Measurements from ENCODE around the gene ABCG2. TPM values are rescaled to one million over a fixed set of nuclear protein-coding genes. Genes with fewer than 3 reads are reported as not detected.

Gene ABCG2
- total and polyA plus RNA-seq, 12 donors = 0.22 to 10.5 (median 3.6) TPM

GRCh38 chr4:88202443-88202842, 44.0 kb upstream of the ABCG2 start:
- DNase-seq (no peak), ATAC-seq (no peak)
- intact Hi-C loops (cut with DNase I) = loop anchor here in 1 of 10 donors (10.0 kb wide), 1 partner anchor 528 kb away; no protein-coding TSS in a partner anchor
- peaks cover 0 to 6% (median 0%) of the 10 kb centered on the region in 9 donors for H3K4me1 ChIP-seq
- no peak overlapping the region for H3K4me3 ChIP-seq
- WGBS, 2 donors = 89 to 90% methylated on average over 6 of the region's 6 CpGs
- H3K27me3 ChIP-seq = no peaks in the 10 kb centered on the region
- no peak for TF ChIP-seq CTCF (IDR thresholded peaks at IDR 0.05)
- H3K27ac ChIP-seq = no peak overlapping the region
- H3K9me3 ChIP-seq = no peaks in the 10 kb centered on the region
- no peaks in the 10 kb centered on the region for H3K36me3 ChIP-seq

- DNase-seq (no peak), ATAC-seq (no peak)
- TF ChIP-seq CTCF (IDR thresholded peaks at IDR 0.05) = no peak
- H3K27me3 ChIP-seq = no peaks in the 10 kb centered on the region
- H3K27ac ChIP-seq = no peak overlapping the region
- H3K4me3 ChIP-seq = no peak overlapping the region
- H3K36me3 ChIP-seq = no peaks in the 10 kb centered on the region
- 96 to 100% methylated on average over 1 of the region's 1 CpG for WGBS, 2 donors
- peaks cover 0 to 6% (median 0%) of the 10 kb centered on the region in 9 donors for H3K4me1 ChIP-seq
- no peaks in the 10 kb centered on the region for H3K9me3 ChIP-seq
- intact Hi-C loops (cut with DNase I) = loop anchor here in 1 of 10 donors (10.0 kb wide), 1 partner anchor 525 kb away; no protein-coding TSS in a partner anchor
These were observed 41.7 kb upstream of the ABCG2 start for GRCh38 chr4:88200186-88200585.

GRCh38 chr4:88196523-88197185, 38.2 kb upstream of the ABCG2 start:
- WGBS, 2 donors = 92 to 97% methylated on average over 4 of the region's 4 CpGs
- intact Hi-C loops (cut with DNase I) = no loop called here
- H3K4me3 ChIP-seq = no peak overlapping the region
- H3K36me3 ChIP-seq = no peaks in the 10 kb centered on the region
- H3K27me3 ChIP-seq = no peaks in the 10 kb centered on the region
- H3K27ac ChIP-seq = no peak overlapping the region
- ATAC-seq (no peak), DNase-seq (no peak)
- H3K4me1 ChIP-seq = no peaks in the 10 kb centered on the region
- peaks cover 0 to 4% (median 0%) of the 10 kb centered on the region in 11 donors for H3K9me3 ChIP-seq
- no peak for TF ChIP-seq CTCF (IDR thresholded peaks at IDR 0.05)

- WGBS, 2 donors = 80 to 95% methylated on average over 4 of the region's 4 CpGs
- no peak for ATAC-seq
- no peak for DNase-seq
- H3K27ac ChIP-seq = no peak overlapping the region
- H3K36me3 ChIP-seq = no peaks in the 10 kb centered on the region
- intact Hi-C loops (cut with DNase I) = no loop called here
- H3K4me1 ChIP-seq = no peaks in the 10 kb centered on the region
- peaks cover 0 to 4% (median 0%) of the 10 kb centered on the region in 11 donors for H3K9me3 ChIP-seq
- H3K27me3 ChIP-seq = no peaks in the 10 kb centered on the region
- H3K4me3 ChIP-seq = no peak overlapping the region
- no peak for TF ChIP-seq CTCF (IDR thresholded peaks at IDR 0.05)
These were observed 37.5 kb upstream of the ABCG2 start for GRCh38 chr4:88196013-88196365.
